ENCODE results near the gene SLX9.

The SLX9 gene

DNA sequence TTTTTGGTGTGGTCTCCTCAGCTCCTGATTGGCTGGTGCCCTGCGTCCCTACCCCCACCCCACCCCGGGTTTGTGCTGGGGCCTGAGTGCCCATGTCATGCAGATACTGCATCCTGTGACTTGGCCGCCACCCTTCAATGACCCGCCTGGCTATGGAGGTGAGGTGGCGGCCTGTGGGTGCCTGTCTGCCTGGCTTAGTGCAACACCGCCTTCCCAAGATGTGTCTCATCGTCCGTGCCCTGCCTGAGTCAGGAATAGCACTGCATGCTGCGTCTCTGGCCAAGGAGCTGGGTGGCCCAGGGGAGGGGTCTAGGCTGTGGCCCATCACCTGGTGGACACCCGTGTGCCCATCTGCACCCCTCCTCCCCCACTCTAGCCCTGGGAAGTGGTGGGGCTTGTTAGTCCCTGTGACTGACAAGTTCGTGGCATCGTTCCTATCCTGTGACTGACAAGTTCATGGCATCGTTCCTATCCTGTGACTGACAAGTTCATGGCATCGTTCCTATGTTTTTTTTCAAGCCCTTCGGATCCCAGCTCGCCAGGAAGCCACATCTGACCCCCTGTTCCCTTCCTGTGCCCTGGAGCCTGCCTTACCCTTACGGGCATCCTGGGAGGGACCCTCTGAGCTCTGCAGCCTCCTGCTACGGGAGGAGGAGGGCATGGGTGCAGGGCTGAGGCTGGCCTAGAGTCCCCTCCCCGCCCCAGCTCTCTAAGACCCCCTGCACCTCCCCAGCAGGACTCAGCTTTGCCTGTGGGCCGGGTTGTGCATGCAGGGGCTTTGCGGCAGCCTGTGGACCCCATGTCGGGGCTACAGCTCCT, 7.5 kb downstream of the SLX9 start:
- Histone ChIP-seq H3K9ac (ENCODE audit: low read length) (no peak overlapping the region), H3K36me3 (ENCODE audit: insufficient read depth, low read length) (peaks cover 18% of the 10 kb centered on the region), H3K27ac (ENCODE audit: low read depth, low read length) (no peak overlapping the region), H3K4me3 (ENCODE audit: low read depth in 1 of 2, low read length in 2 of 2) (no peak overlapping the region), H3K27me3 (ENCODE audit: control insufficient read depth in 1 of 2, insufficient read depth in 2 of 2, low read length in 2 of 2) (no peaks in the 10 kb centered on the region), H3K9me3 (ENCODE audit: low read length) (no peaks in the 10 kb centered on the region), H3K4me1 (ENCODE audit: insufficient read depth, low read length) (peaks cover 15% of the 10 kb centered on the region)

- Histone ChIP-seq H3K9ac (ENCODE audit: low read length) (no peak overlapping the region), H3K4me3 (ENCODE audit: low read depth in 1 of 2, low read length in 2 of 2) (no peak overlapping the region), H3K9me3 (ENCODE audit: low read length) (no peaks in the 10 kb centered on the region), H3K36me3 (ENCODE audit: insufficient read depth, low read length) (peaks cover 18% of the 10 kb centered on the region), H3K27me3 (ENCODE audit: control insufficient read depth in 1 of 2, insufficient read depth in 2 of 2, low read length in 2 of 2) (no peaks in the 10 kb centered on the region), H3K27ac (ENCODE audit: low read depth, low read length) (no peak overlapping the region), H3K4me1 (ENCODE audit: insufficient read depth, low read length) (peaks cover 21% of the 10 kb centered on the region)
These were observed 8.1 kb downstream of the SLX9 start for GRCh38 chr21:44947930-44948331.

DNA sequence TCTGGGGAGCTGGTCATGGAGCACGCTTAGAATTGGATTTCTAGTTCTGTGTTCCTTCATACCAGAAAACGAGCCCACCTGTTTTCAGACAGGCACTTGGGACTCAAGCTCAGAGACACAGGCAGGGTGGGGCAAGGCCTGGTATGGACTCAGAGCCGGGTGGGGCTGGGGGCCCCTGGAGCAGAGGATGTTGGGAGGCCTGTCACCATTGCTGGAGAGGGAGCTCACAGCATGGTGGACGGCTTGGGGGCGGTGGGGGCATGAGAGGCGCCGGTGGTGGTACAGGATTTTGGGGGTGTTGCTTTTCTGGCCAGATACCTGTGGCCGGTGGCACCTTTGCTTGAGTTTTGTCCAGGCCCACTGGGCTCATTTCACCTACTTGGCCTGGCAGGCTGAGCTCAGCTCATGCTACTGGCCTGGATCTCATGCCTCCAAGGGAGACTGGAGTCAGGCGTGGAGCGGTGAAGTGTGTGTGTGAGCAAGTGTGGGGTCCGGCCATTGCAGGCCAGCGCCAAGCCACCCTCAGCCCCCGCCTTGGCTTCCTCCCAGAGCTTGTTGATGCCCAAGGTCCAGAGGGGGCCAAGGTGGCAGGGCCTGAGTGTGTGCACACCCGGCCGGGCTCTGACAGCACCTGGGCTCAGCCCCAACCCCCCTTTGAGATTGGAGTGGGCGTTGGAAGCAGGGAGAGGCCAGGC, 8.7 kb downstream of the SLX9 start:
- H3K9me3 ChIP-seq (ENCODE audit: low read length): no peaks in the 10 kb centered on the region
- H3K27ac ChIP-seq (ENCODE audit: low read depth, low read length): no peak overlapping the region
- peaks cover 24% of the 10 kb centered on the region for H3K4me1 ChIP-seq (ENCODE audit: insufficient read depth, low read length)

DNA sequence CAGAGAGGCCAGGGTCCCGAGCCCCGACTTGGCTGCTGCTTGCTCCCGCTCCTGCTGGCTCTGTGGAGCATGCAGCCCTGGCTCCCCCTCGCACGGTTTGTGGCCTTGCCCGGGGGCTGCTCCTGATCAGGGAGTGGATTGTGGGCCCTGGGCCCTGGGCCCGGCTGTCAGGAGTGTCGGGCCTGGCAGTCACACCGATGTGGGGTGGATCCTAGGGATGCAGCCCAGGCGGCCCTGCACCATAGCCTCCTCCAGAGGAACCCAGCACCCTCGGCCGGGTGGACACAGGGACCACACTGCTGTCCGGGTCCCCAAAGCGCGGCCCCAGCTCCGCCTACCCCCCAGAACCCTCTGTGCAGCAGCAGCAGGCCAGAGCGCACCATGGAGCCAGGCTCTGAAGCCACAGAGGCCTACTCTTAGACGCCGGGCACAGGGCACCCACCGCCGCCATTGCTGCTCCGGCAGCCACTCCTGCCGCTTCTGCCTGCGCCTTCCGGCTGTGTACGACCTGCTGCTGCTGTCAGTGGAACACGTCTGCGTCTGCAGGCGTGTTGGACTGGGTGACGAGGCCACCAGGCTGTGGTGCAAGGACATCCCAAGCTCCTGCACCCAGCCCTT, 9.4 kb downstream of the SLX9 start:
- no peaks in the 10 kb centered on the region for H3K27me3 ChIP-seq (ENCODE audit: control insufficient read depth in 1 of 2, insufficient read depth in 2 of 2, low read length in 2 of 2)
- H3K9ac ChIP-seq (ENCODE audit: low read length): no peak overlapping the region
- H3K9me3 ChIP-seq (ENCODE audit: low read length): no peaks in the 10 kb centered on the region
- no peak overlapping the region for H3K27ac ChIP-seq (ENCODE audit: low read depth, low read length)
- peaks cover 24% of the 10 kb centered on the region for H3K4me1 ChIP-seq (ENCODE audit: insufficient read depth, low read length)
- peaks cover 13% of the 10 kb centered on the region for H3K36me3 ChIP-seq (ENCODE audit: insufficient read depth, low read length)
- H3K4me3 ChIP-seq (ENCODE audit: low read depth in 1 of 2, low read length in 2 of 2): no peak overlapping the region

More for the DNA sequence above, 8.7 kb downstream of the SLX9 start:
- H3K27me3 ChIP-seq (ENCODE audit: control insufficient read depth in 1 of 2, insufficient read depth in 2 of 2, low read length in 2 of 2): no peaks in the 10 kb centered on the region
- H3K4me3 ChIP-seq (ENCODE audit: low read depth in 1 of 2, low read length in 2 of 2): no peak overlapping the region
- H3K36me3 ChIP-seq (ENCODE audit: insufficient read depth, low read length): peaks cover 18% of the 10 kb centered on the region
- no peak overlapping the region for H3K9ac ChIP-seq (ENCODE audit: low read length)

DNA sequence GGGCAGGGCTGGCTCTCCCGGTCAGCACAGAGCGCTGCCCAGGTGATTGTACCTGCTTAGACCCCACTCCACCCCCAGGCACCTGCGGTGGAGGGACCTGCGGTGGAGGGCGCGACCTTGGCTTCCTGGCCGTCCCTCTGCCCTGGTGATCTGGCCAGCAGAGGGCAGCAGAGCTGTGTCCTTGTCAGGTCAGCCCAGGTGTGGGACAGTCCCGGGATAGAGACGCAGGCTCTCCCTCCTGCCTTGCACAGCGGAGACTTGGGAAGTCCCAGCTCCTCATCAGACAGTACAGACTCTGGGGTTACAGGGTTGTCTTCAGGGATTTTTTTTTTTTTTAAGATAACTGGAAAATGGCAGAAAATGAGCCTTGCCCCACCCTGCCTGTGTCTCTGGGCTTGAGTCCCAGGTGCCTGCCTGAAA, 10.0 kb downstream of the SLX9 start:
- Histone ChIP-seq H3K27ac (ENCODE audit: low read depth, low read length) (no peak overlapping the region), H3K9ac (ENCODE audit: low read length) (no peak overlapping the region), H3K4me3 (ENCODE audit: low read depth in 1 of 2, low read length in 2 of 2) (no peak overlapping the region), H3K4me1 (ENCODE audit: insufficient read depth, low read length) (peaks cover 24% of the 10 kb centered on the region), H3K9me3 (ENCODE audit: low read length) (no peaks in the 10 kb centered on the region), H3K36me3 (ENCODE audit: insufficient read depth, low read length) (peaks cover 8% of the 10 kb centered on the region), H3K27me3 (ENCODE audit: control insufficient read depth in 1 of 2, insufficient read depth in 2 of 2, low read length in 2 of 2) (no peaks in the 10 kb centered on the region)

DNA sequence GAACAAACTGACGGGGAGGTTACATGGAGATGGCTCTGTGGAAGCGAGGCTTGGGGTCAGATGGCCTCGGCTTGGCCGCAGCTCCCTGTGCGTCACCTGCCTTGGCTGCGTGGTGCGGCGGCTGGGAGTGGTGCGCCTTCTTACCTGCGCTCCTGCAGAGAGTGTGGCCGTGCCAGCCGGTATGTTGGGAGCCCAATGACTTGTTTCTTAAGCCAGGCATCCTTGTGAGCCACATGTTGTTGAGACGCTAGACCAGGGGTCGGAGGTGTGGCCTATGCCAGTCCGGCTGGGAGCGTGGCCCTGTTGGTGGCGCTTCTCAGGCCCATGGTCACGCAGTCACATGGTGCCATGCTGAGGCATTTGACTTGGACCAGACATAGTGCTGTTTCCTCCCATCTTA, 10.5 kb downstream of the SLX9 start:
- Histone ChIP-seq H3K36me3 (ENCODE audit: insufficient read depth, low read length) (peaks cover 2% of the 10 kb centered on the region), H3K9ac (ENCODE audit: low read length) (no peak overlapping the region), H3K27me3 (ENCODE audit: control insufficient read depth in 1 of 2, insufficient read depth in 2 of 2, low read length in 2 of 2) (no peaks in the 10 kb centered on the region), H3K27ac (ENCODE audit: low read depth, low read length) (no peak overlapping the region), H3K4me1 (ENCODE audit: insufficient read depth, low read length) (peaks cover 24% of the 10 kb centered on the region), H3K9me3 (ENCODE audit: low read length) (no peaks in the 10 kb centered on the region), H3K4me3 (ENCODE audit: low read depth in 1 of 2, low read length in 2 of 2) (no peak overlapping the region)

DNA sequence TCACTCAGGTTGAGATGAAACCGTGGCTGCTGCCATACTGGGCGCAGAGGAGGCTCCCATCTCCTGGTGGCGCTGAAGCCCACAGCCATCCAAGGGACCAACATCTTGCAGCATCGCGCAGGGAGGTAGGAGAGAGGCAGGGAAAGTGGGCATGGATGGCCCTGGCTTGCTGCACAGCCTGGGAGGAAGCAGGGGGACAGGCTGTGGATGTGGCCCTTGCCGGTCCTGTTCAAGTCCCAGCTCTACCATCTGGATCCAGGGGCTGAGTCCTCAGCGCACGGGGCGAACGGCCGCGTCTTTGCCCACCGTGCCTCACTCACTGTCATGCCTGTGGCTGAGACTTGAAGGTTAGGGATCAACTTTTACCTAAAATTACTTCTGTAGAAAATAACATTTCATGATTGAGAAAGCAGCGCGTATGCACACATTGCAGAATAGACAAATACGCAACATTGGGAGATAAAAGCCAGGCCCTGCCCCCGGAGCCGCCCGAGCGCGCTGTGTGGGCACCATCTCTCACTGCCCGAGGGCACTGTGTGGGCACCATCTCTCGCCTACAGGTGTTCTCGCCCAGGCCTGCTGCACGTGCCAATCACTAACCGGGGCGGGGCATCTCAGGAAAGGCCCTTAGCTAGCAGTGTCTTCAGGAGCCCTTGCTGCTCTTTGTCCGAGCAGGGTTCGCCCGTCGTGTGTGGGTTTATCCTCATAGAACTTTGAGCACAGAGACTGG, 11.5 kb downstream of the SLX9 start:
- Histone ChIP-seq H3K36me3 (ENCODE audit: insufficient read depth, low read length) (no peaks in the 10 kb centered on the region), H3K4me3 (ENCODE audit: low read depth in 1 of 2, low read length in 2 of 2) (no peak overlapping the region), H3K27ac (ENCODE audit: low read depth, low read length) (no peak overlapping the region), H3K27me3 (ENCODE audit: control insufficient read depth in 1 of 2, insufficient read depth in 2 of 2, low read length in 2 of 2) (no peaks in the 10 kb centered on the region), H3K9me3 (ENCODE audit: low read length) (no peaks in the 10 kb centered on the region), H3K4me1 (ENCODE audit: insufficient read depth, low read length) (peaks cover 29% of the 10 kb centered on the region), H3K9ac (ENCODE audit: low read length) (no peak overlapping the region)

DNA sequence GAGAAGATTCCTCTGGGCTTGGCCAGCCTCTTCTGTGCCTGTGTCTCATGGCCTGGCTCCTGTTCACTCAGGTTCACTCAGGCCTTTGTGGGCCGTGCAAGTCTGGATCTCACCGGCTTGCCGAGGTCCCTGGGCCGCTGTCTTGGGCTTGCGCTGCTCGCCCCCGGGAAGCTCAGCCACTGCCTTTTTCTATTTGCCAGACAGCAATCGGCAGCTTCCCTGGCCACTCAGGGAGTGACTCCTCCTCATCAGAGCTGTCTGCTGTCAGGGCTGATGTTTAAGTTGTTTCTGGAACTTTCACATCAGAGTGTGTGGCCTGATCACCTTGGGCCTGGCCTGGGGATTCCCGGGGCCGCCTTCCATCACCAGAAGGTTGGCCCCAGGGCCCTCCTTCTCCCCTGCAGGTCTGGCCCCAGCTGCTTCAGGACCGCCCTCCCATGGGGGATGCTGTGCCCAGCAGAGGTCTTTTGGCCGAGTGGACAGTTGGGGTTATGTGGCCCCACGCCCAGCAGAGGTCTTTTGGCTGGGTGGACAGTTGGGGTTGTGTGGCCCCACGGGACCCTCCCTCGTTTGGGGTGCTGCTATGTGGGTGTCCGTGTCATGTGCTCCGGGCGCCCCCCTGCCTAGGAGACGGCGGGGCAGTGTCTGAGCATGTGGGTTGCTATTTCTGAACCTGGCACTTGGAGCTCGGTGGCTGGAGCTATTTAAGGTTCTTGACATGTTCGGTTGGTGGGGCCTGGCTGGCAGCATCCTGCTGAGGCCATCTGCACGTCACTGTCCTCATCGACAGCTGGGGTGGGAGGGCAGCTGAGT, 12.5 kb downstream of the SLX9 start:
- no peaks in the 10 kb centered on the region for H3K27me3 ChIP-seq (ENCODE audit: control insufficient read depth in 1 of 2, insufficient read depth in 2 of 2, low read length in 2 of 2)
- no peak overlapping the region for H3K4me3 ChIP-seq (ENCODE audit: low read depth in 1 of 2, low read length in 2 of 2)
- no peaks in the 10 kb centered on the region for H3K9me3 ChIP-seq (ENCODE audit: low read length)
- H3K4me1 ChIP-seq (ENCODE audit: insufficient read depth, low read length): peaks cover 29% of the 10 kb centered on the region
- H3K9ac ChIP-seq (ENCODE audit: low read length): no peak overlapping the region
- no peaks in the 10 kb centered on the region for H3K36me3 ChIP-seq (ENCODE audit: insufficient read depth, low read length)
- H3K27ac ChIP-seq (ENCODE audit: low read depth, low read length): no peak overlapping the region

DNA sequence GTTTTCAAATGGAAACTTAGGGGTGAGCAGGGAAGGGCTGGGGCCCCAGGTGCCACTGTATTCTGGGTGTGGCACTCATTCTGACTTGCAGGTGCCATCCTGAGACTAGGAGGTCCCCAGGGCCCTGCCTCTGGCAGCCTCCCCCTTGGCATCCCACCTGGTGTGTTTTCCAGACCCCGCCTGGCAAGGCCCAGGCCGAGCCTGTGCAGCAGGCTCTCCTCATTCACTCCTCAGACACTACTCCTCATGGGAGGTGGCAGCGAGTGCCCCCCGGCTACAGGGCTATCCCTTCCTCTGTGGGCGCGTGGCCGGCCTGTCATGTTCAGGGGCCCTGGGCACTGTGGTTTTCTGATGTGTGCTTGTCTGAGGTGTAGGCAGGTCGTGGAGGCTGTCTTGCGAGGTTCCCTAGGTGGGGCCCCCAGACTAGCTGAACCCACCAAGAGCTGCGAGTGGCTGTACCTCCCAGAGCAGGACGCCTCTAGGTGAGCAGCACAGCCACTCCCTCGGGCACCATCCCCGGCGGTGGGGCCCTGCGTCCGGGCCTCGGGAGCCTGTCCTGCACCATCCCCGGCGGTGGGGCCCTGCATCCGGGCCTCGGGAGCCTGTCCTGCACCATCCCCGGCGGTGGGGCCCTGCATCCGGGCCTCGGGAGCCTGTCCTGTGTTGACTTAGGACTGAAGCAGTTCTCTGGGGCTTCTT, 13.2 kb downstream of the SLX9 start:
- H3K9ac ChIP-seq (ENCODE audit: low read length): no peak overlapping the region

GRCh38 chr21:44953628-44954021, 13.8 kb downstream of the SLX9 start:
- Histone ChIP-seq H3K9me3 (ENCODE audit: low read length) (no peaks in the 10 kb centered on the region), H3K9ac (ENCODE audit: low read length) (no peak overlapping the region), H3K4me3 (ENCODE audit: low read depth in 1 of 2, low read length in 2 of 2) (no peak overlapping the region), H3K27me3 (ENCODE audit: control insufficient read depth in 1 of 2, insufficient read depth in 2 of 2, low read length in 2 of 2) (no peaks in the 10 kb centered on the region), H3K4me1 (ENCODE audit: insufficient read depth, low read length) (peaks cover 39% of the 10 kb centered on the region), H3K27ac (ENCODE audit: low read depth, low read length) (no peak overlapping the region), H3K36me3 (ENCODE audit: insufficient read depth, low read length) (no peaks in the 10 kb centered on the region)

More for the DNA sequence above, 13.2 kb downstream of the SLX9 start:
- Histone ChIP-seq H3K9me3 (ENCODE audit: low read length) (no peaks in the 10 kb centered on the region), H3K4me3 (ENCODE audit: low read depth in 1 of 2, low read length in 2 of 2) (no peak overlapping the region), H3K27ac (ENCODE audit: low read depth, low read length) (no peak overlapping the region), H3K27me3 (ENCODE audit: control insufficient read depth in 1 of 2, insufficient read depth in 2 of 2, low read length in 2 of 2) (no peaks in the 10 kb centered on the region), H3K4me1 (ENCODE audit: insufficient read depth, low read length) (peaks cover 33% of the 10 kb centered on the region), H3K36me3 (ENCODE audit: insufficient read depth, low read length) (no peaks in the 10 kb centered on the region)
